SU-DHL-6 (cell line): ENCODE data around the gene KCNE4.

ENCODE experiments used
- H2AFZ ChIP-seq: fragments of 200-600 bp; sonication (generic); 2 replicates; pipeline ENCODE4 v1.6.1; 2014; ENCODE audit warnings: low read depth, mild to moderate bottlenecking, moderate library complexity, mixed read lengths, antibody characterized with exemption, low read length; ENCODE audit not compliant: severe bottlenecking
- H3F3A ChIP-seq: fragments of 200-600 bp; shearing (Covaris generic); 2 replicates; pipeline ENCODE4 v1.6.0; 2016; ENCODE audit warnings: antibody characterized with exemption, mild to moderate bottlenecking; ENCODE audit not compliant: insufficient read depth
- H3K27ac ChIP-seq: fragments of 200-600 bp; sonication (generic); 2 replicates; pipeline ENCODE4 v1.5.1; 2016; ENCODE audit warnings: low read depth, mild to moderate bottlenecking, low read length, moderate library complexity, mixed read lengths
- H3K27me3 ChIP-seq: fragments of 200-600 bp; sonication (generic), shearing (Covaris generic); 2 replicates; pipeline ENCODE4 v1.6.0; 2014; ENCODE audit warnings: mild to moderate bottlenecking, low read length
- H3K36me3 ChIP-seq: fragments of 200-600 bp; sonication (generic); 2 replicates; pipeline ENCODE4 v1.6.1; 2014; ENCODE audit warnings: mild to moderate bottlenecking, low read length, mixed read lengths
- H3K4me2 ChIP-seq: fragments of 300-600, 200-600 bp; shearing (Covaris generic), sonication (generic); 2 replicates; pipeline ENCODE4 v1.6.0; 2014; ENCODE audit warnings: low read length, low read depth, mild to moderate bottlenecking; ENCODE audit not compliant: poor library complexity, severe bottlenecking
- H3K4me3 ChIP-seq: fragments of 200-600 bp; sonication (generic); 2 replicates; pipeline ENCODE4 v1.5.1; 2014; ENCODE audit warnings: antibody characterized with exemption, low read length, mild to moderate bottlenecking, mixed read lengths; ENCODE audit not compliant: insufficient read depth, poor library complexity, severe bottlenecking
- H3K79me2 ChIP-seq: fragments of 200-600 bp; sonication (generic); 2 replicates; pipeline ENCODE4 v1.6.1; 2014; ENCODE audit warnings: mild to moderate bottlenecking, low read length, moderate library complexity; ENCODE audit not compliant: insufficient read depth
- H3K9ac ChIP-seq: fragments of 200-600 bp; sonication (generic); 2 replicates; pipeline ENCODE4 v1.7.0; 2014; ENCODE audit warnings: mild to moderate bottlenecking, low read length
- H3K9me2 ChIP-seq: fragments of 200-600 bp; sonication (generic); replicated peaks from 2 replicates; pipeline ENCODE4 v1.6.1; 2014; ENCODE audit warnings: low read length; ENCODE audit not compliant: insufficient read depth
- H3K9me3 ChIP-seq: fragments of 200-600 bp; sonication (generic); 2 replicates; pipeline ENCODE4 v1.6.1; 2014; ENCODE audit warnings: low read length, mixed read lengths; ENCODE audit not compliant: insufficient read depth
- H4K20me1 ChIP-seq: fragments of 200-600 bp; sonication (generic); 2 replicates; pipeline ENCODE4 v1.6.1; 2014; ENCODE audit warnings: low read depth, mild to moderate bottlenecking, antibody characterized with exemption, low read length, moderate library complexity, mixed read lengths
- CTCF ChIP-seq: fragments of 200-600 bp; sonication (generic); IDR thresholded peaks from one replicate; pipeline ENCODE4 v1.5.1; 2017; ENCODE audit warnings: antibody characterized with exemption, mild to moderate bottlenecking, low read length, moderate library complexity; ENCODE audit not compliant: insufficient read depth, poor library complexity, severe bottlenecking
- EZH2phosphoT487 ChIP-seq: fragments of 200-600 bp; sonication (generic), shearing (Covaris generic); conservative IDR thresholded peaks from 2 replicates; pipeline ENCODE4 v1.6.1; 2018; ENCODE audit warnings: mild to moderate bottlenecking, antibody characterized with exemption, low read length, moderate library complexity, mixed read lengths

The KCNE4 gene

DNA sequence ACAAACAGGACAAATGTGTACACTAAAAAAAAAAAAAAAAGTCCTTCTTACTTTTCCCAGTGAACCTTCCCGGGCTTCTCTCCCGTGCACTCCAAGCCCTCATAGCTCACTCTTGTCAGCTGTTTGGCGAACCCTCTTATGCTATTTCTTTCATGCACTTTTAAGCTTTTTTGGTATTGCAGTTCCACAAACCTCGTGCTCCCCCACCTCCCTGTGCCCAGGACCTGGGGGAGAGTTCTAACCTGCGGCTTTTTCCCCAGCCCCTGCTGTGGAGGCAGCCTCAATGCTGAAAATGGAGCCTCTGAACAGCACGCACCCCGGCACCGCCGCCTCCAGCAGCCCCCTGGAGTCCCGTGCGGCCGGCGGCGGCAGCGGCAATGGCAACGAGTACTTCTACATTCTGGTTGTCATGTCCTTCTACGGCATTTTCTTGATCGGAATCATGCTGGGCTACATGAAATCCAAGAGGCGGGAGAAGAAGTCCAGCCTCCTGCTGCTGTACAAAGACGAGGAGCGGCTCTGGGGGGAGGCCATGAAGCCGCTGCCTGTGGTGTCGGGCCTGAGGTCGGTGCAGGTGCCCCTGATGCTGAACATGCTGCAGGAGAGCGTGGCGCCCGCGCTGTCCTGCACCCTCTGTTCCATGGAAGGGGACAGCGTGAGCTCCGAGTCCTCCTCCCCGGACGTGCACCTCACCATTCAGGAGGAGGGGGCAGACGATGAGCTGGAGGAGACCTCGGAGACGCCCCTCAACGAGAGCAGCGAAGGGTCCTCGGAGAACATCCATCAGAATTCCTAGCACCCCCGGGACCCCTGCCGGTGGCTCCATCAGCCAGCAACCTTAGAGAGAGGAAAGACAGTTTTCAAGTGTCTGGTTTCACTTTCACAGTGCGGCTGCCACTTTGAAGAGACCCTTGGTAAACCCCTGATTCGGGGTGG, 826 bp downstream of the KCNE4 start:
- Histone ChIP-seq H3K9me3 (no peaks in the 10 kb centered on the region), H3K79me2 (no peaks in the 10 kb centered on the region), H3K4me3 (no peak overlapping the region), H3K9me2 (no peaks in the 10 kb centered on the region), H3K9ac (no peak overlapping the region), H2AFZ (no peak overlapping the region), H3K27ac (no peak overlapping the region), H3F3A (no peaks in the 10 kb centered on the region), H3K36me3 (no peaks in the 10 kb centered on the region), H4K20me1 (no peaks in the 10 kb centered on the region), H3K27me3 (no peaks in the 10 kb centered on the region), H3K4me2 (no peak overlapping the region)
- TF ChIP-seq CTCF (no peak), EZH2phosphoT487 (no peak)

DNA sequence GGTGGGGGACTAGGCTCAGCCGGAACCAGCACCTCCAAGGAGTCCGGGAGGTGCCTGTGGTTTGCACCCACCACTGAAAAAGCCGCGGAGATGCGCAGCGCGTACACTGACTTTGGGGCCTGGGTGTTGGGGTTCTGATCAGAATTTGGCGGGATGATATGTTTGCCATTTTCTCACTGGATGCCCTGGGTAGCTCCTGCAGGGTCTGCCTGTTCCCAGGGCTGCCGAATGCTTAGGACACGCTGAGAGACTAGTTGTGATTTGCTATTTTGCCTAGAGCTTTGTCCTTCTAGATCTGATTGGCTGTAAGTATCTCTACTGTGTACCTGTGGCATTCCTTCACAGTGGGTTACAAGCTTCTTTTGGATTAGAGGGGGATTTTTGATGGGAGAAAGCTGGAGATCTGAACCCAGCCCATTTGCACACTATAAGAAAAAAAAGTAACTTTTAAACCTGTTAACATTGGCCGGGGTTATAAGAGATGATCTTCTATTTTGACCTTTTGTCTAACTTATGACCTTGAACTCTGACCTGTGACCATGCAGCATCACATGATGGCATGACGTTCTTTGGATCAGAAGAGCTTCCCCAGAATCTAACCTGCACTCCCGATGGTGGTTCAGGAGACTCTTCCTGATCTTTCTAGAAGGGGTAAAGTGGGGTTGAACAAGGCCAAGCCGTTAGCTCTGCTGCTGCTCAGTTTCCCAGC, 1.6 kb downstream of the KCNE4 start:
- H3K79me2 ChIP-seq: no peaks in the 10 kb centered on the region
- no peak overlapping the region for H3K27ac ChIP-seq
- no peaks in the 10 kb centered on the region for H4K20me1 ChIP-seq
- H3K9me3 ChIP-seq: no peaks in the 10 kb centered on the region
- TF ChIP-seq EZH2phosphoT487: no peak
- no peak for TF ChIP-seq CTCF
- H3K4me2 ChIP-seq: no peak overlapping the region
- H3K4me3 ChIP-seq: no peak overlapping the region
- H3K9ac ChIP-seq: no peak overlapping the region
- no peaks in the 10 kb centered on the region for H3F3A ChIP-seq
- H3K36me3 ChIP-seq: no peaks in the 10 kb centered on the region
- H2AFZ ChIP-seq: no peak overlapping the region
- no peaks in the 10 kb centered on the region for H3K27me3 ChIP-seq
- no peaks in the 10 kb centered on the region for H3K9me2 ChIP-seq

- Histone ChIP-seq H2AFZ (no peak overlapping the region), H3K79me2 (no peaks in the 10 kb centered on the region), H3K4me2 (no peak overlapping the region), H3K9ac (no peak overlapping the region), H3K4me3 (no peak overlapping the region), H3K36me3 (no peaks in the 10 kb centered on the region), H3K27ac (no peak overlapping the region), H3K27me3 (no peaks in the 10 kb centered on the region), H3K9me3 (no peaks in the 10 kb centered on the region), H4K20me1 (no peaks in the 10 kb centered on the region), H3F3A (no peaks in the 10 kb centered on the region), H3K9me2 (no peaks in the 10 kb centered on the region)
- TF ChIP-seq EZH2phosphoT487: no peak
- no peak for TF ChIP-seq CTCF
Observed at GRCh38 chr2:223054193-223054781, 2.3 kb downstream of the KCNE4 start.
